ENCODE measurements around the gene CNIH1.

- TF ChIP-seq POLR2AphosphoS5 (IDR thresholded peaks at IDR 0.05) (no peak), CTCF (IDR thresholded peaks at IDR 0.05) (no peak), POLR2A (IDR thresholded peaks at IDR 0.05) (no peak), EP300 (IDR thresholded peaks at IDR 0.05) (no peak)
Observed at GRCh38 chr14:54428527-54428926, 12.6 kb downstream of the CNIH1 start.

Measured in upper lobe of left lung (tissue), 4 donors.